ENCODE data around the gene NOC4L.
"Not testable (repeated sequence)": the region's sequence is repeated elsewhere in the genome, so short reads cannot be mapped to it uniquely, and the experiment has no call there.

DNA sequence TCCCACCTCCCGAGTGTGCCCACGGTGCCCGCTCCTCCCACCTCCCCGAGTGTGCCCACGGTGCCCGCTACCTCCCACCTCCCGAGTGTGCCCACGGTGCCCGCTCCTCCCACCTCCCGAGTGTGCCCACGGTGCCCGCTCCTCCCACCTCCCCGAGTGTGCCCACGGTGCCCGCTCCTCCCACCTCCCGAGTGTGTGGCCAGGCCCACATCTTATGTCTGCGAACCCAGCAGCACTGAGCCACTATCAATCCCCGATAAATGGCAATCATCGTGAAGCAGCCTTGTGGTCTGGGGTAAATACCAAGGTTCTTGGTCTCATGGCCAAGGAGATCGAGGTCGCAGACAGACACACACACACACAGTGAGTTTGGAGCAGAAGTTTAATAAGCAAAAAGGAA, 8.0 kb upstream of the NOC4L start:
- TF ChIP-seq EZH2 (IDR thresholded peaks at IDR 0.05; ENCODE audit: low read depth, unreplicated experiment); CTCF (conservative IDR thresholded peaks at IDR 0.05; ENCODE audit: low read depth in 2 of 2); POLR2AphosphoS5 (IDR thresholded peaks at IDR 0.05; ENCODE audit: low read depth); JUNB (IDR thresholded peaks at IDR 0.05; ENCODE audit: unreplicated experiment); CREB1 (CRISPR knock-in tag; IDR thresholded peaks at IDR 0.05; ENCODE audit: low read depth); ZNF331 (CRISPR knock-in tag; IDR thresholded peaks at IDR 0.05; ENCODE audit: low read depth); REST (IDR thresholded peaks at IDR 0.05; ENCODE audit: unreplicated experiment); EZH2phosphoT487 (IDR thresholded peaks at IDR 0.05; ENCODE audit: unreplicated experiment); STAT1 (IDR thresholded peaks at IDR 0.05; ENCODE audit: unreplicated experiment): not testable (repeated sequence)
- TF ChIP-seq, protein P1, sequence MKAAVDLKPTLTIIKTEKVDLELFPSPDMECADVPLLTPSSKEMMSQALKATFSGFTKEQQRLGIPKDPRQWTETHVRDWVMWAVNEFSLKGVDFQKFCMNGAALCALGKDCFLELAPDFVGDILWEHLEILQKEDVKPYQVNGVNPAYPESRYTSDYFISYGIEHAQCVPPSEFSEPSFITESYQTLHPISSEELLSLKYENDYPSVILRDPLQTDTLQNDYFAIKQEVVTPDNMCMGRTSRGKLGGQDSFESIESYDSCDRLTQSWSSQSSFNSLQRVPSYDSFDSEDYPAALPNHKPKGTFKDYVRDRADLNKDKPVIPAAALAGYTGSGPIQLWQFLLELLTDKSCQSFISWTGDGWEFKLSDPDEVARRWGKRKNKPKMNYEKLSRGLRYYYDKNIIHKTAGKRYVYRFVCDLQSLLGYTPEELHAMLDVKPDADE (IDR thresholded peaks at IDR 0.05) = not testable (repeated sequence)

All from GM23338 (cell line).